PFSK-1 (cell line): ENCODE measurements around the gene SERINC5.

Experiments
- FOXP2 ChIP-seq: optimal IDR thresholded peaks from 2 replicates; pipeline ENCODE3; 2011; ENCODE audit warnings: borderline replicate concordance, control low read depth, inconsistent platforms; ENCODE audit not compliant: insufficient read depth; ENCODE audit errors: extremely low read length, extremely low read depth
- POLR2AphosphoS5 ChIP-seq: IDR thresholded peaks from 2 replicates; pipeline ENCODE4 v1.6.1; 2012; ENCODE audit warnings: low read depth, mild to moderate bottlenecking, control low read depth, low read length, moderate library complexity
- SIN3A ChIP-seq: IDR thresholded peaks from 2 replicates; pipeline ENCODE4 v1.6.1; 2012; ENCODE audit warnings: mild to moderate bottlenecking, low read length, moderate library complexity, borderline replicate concordance; ENCODE audit not compliant: insufficient read depth
- TAF1 ChIP-seq: IDR thresholded peaks from 2 replicates; pipeline ENCODE4 v1.6.1; 2012; ENCODE audit warnings: low read length, control low read depth, borderline replicate concordance; ENCODE audit not compliant: insufficient read depth
- TF ChIP-seq, protein P1 (sequence below), 2 experiments: IDR thresholded peaks; 2 replicates each; pipeline versions ENCODE4 v1.6.1 to v1.8.0; 2011 to 2012; ENCODE audit warnings: low read depth in 2 of 2, low read length in 2 of 2, control low read depth in 1 of 2, inconsistent platforms in 1 of 2, mild to moderate bottlenecking in 1 of 2, moderate library complexity in 1 of 2; ENCODE audit not compliant: insufficient read depth in 1 of 2

SERINC5 gene

DNA sequence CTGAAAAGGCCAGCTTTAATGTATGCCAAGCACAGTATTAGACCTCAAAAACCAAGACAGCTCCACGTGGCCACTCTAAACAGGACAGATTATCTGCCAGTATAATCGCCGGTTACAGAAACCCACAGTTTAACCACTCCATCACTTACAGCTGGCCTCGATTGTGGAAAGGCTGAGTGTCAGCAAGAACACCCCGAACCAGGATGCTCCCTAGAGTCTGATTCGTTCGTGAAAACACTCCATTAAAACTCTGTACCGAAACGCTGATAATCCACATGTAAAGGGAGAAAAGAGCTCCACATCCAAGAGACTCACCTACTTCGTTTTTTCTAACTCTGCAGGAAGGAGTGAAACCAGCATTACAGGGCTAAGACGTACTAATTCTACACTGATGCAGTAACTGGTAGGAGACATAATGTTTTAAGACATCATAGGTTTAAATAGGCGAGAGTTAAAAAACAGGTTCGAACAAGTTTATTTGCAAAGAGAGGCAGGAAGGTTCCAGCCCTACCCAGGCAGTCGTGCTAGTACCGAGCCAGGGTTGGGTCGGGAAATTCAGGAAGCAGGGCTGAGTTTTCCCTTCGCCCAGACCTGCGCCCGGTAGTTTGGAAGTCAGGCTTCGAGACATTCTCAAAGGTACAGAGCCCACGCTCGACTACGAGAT, 949 bp downstream of the SERINC5 start:
- no peak for TF ChIP-seq TAF1
- no peak for TF ChIP-seq POLR2AphosphoS5
- no peak for TF ChIP-seq SIN3A
- TF ChIP-seq, protein P1, sequence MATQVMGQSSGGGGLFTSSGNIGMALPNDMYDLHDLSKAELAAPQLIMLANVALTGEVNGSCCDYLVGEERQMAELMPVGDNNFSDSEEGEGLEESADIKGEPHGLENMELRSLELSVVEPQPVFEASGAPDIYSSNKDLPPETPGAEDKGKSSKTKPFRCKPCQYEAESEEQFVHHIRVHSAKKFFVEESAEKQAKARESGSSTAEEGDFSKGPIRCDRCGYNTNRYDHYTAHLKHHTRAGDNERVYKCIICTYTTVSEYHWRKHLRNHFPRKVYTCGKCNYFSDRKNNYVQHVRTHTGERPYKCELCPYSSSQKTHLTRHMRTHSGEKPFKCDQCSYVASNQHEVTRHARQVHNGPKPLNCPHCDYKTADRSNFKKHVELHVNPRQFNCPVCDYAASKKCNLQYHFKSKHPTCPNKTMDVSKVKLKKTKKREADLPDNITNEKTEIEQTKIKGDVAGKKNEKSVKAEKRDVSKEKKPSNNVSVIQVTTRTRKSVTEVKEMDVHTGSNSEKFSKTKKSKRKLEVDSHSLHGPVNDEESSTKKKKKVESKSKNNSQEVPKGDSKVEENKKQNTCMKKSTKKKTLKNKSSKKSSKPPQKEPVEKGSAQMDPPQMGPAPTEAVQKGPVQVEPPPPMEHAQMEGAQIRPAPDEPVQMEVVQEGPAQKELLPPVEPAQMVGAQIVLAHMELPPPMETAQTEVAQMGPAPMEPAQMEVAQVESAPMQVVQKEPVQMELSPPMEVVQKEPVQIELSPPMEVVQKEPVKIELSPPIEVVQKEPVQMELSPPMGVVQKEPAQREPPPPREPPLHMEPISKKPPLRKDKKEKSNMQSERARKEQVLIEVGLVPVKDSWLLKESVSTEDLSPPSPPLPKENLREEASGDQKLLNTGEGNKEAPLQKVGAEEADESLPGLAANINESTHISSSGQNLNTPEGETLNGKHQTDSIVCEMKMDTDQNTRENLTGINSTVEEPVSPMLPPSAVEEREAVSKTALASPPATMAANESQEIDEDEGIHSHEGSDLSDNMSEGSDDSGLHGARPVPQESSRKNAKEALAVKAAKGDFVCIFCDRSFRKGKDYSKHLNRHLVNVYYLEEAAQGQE (IDR thresholded peaks at IDR 0.05; ENCODE audit: insufficient read depth in 1 of 2, low read depth in 2 of 2, low read length in 2 of 2): no peak
- no peak for TF ChIP-seq FOXP2

DNA sequence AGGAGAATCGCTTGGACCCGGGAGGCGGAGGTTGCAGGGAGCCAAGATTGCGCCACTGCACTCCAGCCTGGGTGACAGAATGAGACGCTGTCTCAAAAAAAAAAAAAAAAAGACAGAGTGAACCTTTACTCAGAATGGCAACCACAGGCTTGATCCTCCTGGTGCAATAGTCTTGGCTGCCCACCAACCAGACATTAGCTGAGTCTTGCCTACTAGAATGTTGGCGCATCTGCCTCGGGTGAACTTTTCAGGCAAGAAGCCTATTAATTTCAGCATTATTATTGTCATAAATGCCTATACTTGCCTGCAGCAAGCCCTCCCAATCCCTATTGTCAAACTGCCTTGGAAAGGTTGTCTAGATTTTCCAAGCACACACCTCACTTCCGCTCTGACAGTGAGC, 4.2 kb downstream of the SERINC5 start:
- TF ChIP-seq SIN3A (no peak), POLR2AphosphoS5 (no peak), FOXP2 (no peak), TAF1 (no peak)
- TF ChIP-seq, protein P1 (IDR thresholded peaks at IDR 0.05; ENCODE audit: insufficient read depth in 1 of 2, low read depth in 2 of 2, low read length in 2 of 2): no peak

DNA sequence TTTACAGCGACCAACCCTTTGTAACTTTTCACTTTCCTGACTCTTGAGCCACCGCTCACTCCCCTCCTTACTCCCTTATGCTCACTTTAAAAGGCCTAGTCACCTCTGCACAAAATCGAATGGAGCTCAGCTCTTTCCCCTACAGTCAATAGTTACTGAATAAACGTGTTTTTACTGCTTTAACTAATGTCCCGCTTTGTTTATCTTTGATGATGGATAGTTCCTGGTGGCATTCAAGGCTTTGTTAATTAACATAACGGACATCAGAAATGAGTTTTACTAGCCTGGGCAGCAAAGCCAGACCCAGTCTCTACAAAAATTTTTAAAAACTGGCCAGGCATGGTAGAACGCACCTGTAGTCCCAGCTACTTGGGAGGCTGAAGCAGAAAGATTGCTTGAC, 5.0 kb downstream of the SERINC5 start:
- TF ChIP-seq POLR2AphosphoS5 (no peak), FOXP2 (no peak), SIN3A (no peak), TAF1 (no peak)
- TF ChIP-seq, protein P1 (IDR thresholded peaks at IDR 0.05; ENCODE audit: insufficient read depth in 1 of 2, low read depth in 2 of 2, low read length in 2 of 2): no peak

DNA sequence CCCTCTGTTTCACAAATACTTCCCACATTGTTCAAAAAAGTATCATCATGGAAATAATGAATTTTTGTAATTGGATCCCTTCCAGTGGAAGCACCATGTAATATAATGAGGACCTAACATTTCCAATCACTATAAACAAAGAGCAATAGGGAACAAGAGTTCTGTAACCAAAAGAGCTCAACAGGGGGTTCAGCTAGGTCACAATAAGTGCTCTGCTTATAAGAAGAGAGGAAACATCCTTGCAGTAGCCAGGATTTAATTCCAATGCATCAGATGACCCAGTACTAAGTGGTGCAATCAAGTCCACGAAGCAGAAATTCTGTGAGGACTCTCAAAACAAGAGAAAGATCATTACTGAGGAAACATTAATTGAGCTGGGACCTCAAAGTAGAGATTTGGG, 5.9 kb downstream of the SERINC5 start:
- TF ChIP-seq SIN3A: no peak
- TF ChIP-seq POLR2AphosphoS5: no peak
- no peak for TF ChIP-seq FOXP2
- TF ChIP-seq TAF1: no peak
- TF ChIP-seq, protein P1 (IDR thresholded peaks at IDR 0.05; ENCODE audit: insufficient read depth in 1 of 2, low read depth in 2 of 2, low read length in 2 of 2): no peak
